Colonic mucosa (tissue), 4 donors: ENCODE results near the gene DNAJC19. TPM values are rescaled to one million over a fixed set of nuclear protein-coding genes. Genes with fewer than 3 reads are reported as not detected.
"Not testable (repeated sequence)": the region's sequence is repeated elsewhere in the genome, so short reads cannot be mapped to it uniquely, and the experiment has no call there.

Source experiments
- DNase-seq: peaks from one replicate; pipeline ENCODE4 v3.0.0-alpha.2; 2020
- H3K27ac ChIP-seq: fragments of 200-600 bp; one replicate; pipeline ENCODE4 v1.8.0; 2021
- H3K27me3 ChIP-seq: fragments of 200-600 bp; one replicate; pipeline ENCODE4 v1.8.0; 2021
- H3K36me3 ChIP-seq: fragments of 200-600 bp; one replicate; pipeline ENCODE4 v1.8.0; 2021
- H3K4me1 ChIP-seq: fragments of 200-600 bp; one replicate; pipeline ENCODE4 v1.8.0; 2021; ENCODE audit warnings: mild to moderate bottlenecking
- H3K4me3 ChIP-seq: fragments of 200-600 bp; one replicate; pipeline ENCODE4 v1.8.0; 2021
- H3K9ac ChIP-seq, 2 donors: one replicate each; pipeline ENCODE4 v1.7.0; 2013; ENCODE audit warnings: control low read depth in 2 of 2, low read depth in 2 of 2, low read length in 2 of 2
- H3K9me3 ChIP-seq: fragments of 200-600 bp; one replicate; pipeline ENCODE4 v1.8.0; 2021
- intact Hi-C: fragments of 100-400 bp; cut with DNase I; formaldehyde crosslinking; loops from one replicate; pipeline ENCODE4 v1.14.1; 2022
- total RNA-seq, 2 donors: library from RNA; stranded (reverse); fragmentation: NEBNext Ultra II Directional in 1 of 2; extraction: Animal tissue kit (Norgen Biotek cat#: 25700) in 1 of 2; gene quantifications; one replicate each; pipeline ENCODE4 v1.2.1, GENCODE V29; 2021
- TF ChIP-seq, protein P1 (sequence below): fragments of 200-600 bp; IDR thresholded peaks from one replicate; pipeline ENCODE4 v1.8.0; 2022; ENCODE audit warnings: antibody characterized with exemption, mild to moderate bottlenecking
- donor health status: healthy.
- donor health status: DM: no; HTN: no; CAD: no.
- donor health status: DM: no; HTN: no; CAD: no.

DNAJC19 gene
- total RNA-seq, 2 donors from 2014 or later: 38.0 to 46.7 TPM

DNA sequence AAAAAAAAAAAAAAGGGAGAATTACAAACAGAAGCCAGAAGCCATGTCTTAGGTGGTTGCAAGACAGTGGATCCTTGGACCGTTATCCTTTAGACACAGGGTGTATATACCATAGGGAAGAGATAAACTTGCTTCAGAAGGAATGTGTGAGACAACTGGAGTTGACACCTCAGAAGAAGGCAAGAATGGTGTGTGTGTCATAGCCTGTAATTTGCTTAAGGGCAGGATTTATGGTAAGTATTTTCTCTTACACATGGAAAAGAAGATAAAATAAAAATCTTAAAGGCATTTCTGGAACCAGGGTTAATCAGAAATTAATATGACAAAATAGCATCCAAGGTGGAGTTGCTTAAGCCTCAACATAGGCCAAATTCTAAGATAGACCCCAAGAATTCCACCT, 19.3 kb upstream of the DNAJC19 start:
- no peak overlapping the region for H3K9ac ChIP-seq
- H3K27ac ChIP-seq: no peak overlapping the region
- intact Hi-C loops: no loop called here
- no peaks in the 10 kb centered on the region for H3K4me1 ChIP-seq
- no peak overlapping the region for H3K4me3 ChIP-seq
- H3K36me3 ChIP-seq: no peaks in the 10 kb centered on the region
- TF ChIP-seq, protein P1, sequence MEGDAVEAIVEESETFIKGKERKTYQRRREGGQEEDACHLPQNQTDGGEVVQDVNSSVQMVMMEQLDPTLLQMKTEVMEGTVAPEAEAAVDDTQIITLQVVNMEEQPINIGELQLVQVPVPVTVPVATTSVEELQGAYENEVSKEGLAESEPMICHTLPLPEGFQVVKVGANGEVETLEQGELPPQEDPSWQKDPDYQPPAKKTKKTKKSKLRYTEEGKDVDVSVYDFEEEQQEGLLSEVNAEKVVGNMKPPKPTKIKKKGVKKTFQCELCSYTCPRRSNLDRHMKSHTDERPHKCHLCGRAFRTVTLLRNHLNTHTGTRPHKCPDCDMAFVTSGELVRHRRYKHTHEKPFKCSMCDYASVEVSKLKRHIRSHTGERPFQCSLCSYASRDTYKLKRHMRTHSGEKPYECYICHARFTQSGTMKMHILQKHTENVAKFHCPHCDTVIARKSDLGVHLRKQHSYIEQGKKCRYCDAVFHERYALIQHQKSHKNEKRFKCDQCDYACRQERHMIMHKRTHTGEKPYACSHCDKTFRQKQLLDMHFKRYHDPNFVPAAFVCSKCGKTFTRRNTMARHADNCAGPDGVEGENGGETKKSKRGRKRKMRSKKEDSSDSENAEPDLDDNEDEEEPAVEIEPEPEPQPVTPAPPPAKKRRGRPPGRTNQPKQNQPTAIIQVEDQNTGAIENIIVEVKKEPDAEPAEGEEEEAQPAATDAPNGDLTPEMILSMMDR: no peak
- DNase-seq: no peak
- no peaks in the 10 kb centered on the region for H3K27me3 ChIP-seq
- no peaks in the 10 kb centered on the region for H3K9me3 ChIP-seq

DNA sequence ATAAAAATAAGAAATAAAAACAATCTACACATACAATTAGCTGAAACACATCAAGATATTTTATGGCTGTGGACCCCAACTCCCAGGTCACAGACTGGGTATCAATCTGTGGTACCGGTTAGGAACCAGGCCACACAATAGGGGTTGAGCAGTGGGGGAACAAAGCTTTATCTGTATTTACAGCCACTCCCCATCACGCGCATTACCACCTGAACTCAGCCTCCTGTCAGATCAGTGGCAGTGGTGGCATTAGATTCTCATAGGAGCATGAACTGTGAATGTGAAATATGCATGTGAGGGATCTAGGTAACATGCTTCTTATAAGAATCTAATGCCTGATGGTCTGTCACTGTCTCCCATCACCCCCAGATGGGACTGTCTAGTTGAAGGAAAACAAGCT, 17.7 kb upstream of the DNAJC19 start:
- TF ChIP-seq, protein P1: no peak
- Histone ChIP-seq H3K27ac (no peak overlapping the region), H3K9me3 (no peaks in the 10 kb centered on the region), H3K4me3 (no peak overlapping the region), H3K9ac (no peak overlapping the region), H3K27me3 (no peaks in the 10 kb centered on the region), H3K36me3 (no peaks in the 10 kb centered on the region), H3K4me1 (no peaks in the 10 kb centered on the region)
- DNase-seq: no peak
- intact Hi-C loops: no loop called here

DNA sequence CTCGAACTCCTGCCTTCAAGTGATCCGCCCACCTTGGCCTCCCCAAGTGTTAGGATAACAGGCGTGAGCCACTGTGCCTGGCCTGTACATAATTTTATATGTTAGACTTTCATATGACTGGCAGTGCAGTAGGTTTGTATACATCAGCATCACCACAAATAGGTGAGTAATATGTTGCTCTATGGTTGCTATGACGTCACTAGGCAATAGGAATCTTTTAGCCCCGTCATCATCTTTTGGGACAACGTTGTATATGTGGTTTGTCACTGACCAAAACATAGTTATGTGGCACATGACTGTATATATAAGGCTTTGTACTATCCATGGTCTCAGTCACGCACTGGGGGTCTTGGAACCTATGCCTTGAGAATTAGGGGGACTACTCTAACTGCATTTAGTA, 17.0 kb upstream of the DNAJC19 start:
- intact Hi-C loops: no loop called here
- TF ChIP-seq, protein P1: no peak

DNA sequence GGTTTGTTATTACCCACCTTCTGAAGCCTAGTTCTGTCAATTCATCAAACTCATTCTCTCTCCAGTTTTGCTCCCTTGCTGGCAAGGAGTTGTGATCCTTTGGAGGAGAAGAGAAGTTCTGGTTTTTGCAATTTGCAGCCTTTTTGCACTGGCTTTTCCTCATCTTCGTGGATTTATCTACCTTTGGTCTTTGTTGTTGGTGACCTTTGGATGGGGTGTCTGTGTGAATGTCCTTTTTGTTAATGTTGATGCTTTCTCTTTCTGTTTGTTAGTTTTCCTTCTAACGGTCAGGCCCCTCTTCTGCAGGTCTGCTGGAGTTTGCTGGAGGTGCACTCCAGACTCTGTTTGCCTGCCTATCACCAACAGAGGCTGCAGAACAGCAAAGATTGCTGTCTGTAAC, 13.9 kb upstream of the DNAJC19 start:
- intact Hi-C loops, H3K4me1 ChIP-seq, H3K36me3 ChIP-seq, H3K27me3 ChIP-seq, DNase-seq, H3K9ac ChIP-seq, H3K4me3 ChIP-seq, H3K9me3 ChIP-seq, H3K27ac ChIP-seq: not testable (repeated sequence)

More for the DNA sequence above, 17.0 kb upstream of the DNAJC19 start:
- Histone ChIP-seq H3K27ac (no peak overlapping the region), H3K36me3 (no peaks in the 10 kb centered on the region), H3K27me3 (no peaks in the 10 kb centered on the region), H3K4me1 (no peaks in the 10 kb centered on the region), H3K9ac (no peak overlapping the region), H3K4me3 (no peak overlapping the region), H3K9me3 (no peaks in the 10 kb centered on the region)
- DNase-seq: no peak

DNA sequence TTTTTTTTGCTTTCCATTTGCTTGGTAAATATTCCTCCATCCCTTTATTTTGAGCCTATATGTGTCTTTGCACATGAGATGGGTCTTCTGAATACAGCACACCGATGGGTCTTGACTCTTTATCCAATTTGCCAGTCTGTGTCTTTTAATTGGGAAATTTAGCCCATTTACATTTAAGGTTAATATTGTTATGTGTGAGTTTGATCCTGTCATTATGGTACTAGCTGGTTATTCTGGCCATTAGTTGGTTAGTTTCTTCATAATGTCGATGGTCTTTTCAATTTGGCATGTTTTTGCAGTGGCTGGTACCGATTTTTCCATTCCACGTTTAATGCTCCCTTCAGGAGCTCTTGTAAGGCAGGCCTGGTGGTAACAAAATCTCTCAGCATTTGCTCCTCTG, 12.8 kb upstream of the DNAJC19 start:
- H3K4me3 ChIP-seq, H3K27ac ChIP-seq, H3K36me3 ChIP-seq, H3K4me1 ChIP-seq, H3K9me3 ChIP-seq, DNase-seq, H3K9ac ChIP-seq, intact Hi-C loops, H3K27me3 ChIP-seq: not testable (repeated sequence)

DNA sequence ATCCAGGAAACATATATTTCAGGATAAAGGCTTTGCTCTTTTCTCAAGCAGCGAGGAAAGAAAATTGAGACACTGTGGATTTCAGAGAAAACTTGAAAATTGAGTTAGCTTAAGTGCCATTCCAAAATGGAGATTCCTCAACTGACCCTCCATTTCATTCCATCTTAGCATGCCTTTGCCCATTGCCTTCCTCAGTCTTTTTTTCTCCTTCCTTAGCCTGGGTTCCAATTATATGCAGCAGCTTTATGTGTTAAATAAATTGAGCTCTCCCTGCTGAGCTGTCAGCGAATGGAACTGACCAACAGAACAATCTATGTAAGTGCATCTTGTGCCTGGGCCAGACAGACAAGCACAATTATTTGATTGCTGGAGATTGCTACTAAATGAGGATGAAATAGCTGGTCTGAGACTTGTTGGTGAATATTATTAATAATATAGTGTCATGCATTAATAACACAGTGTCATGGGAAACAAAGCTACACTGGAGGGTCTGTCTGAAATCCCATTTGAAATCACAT, 6.9 kb upstream of the DNAJC19 start:
- H3K36me3 ChIP-seq: no peaks in the 10 kb centered on the region
- no peaks in the 10 kb centered on the region for H3K4me1 ChIP-seq
- no peak for DNase-seq
- no peak overlapping the region for H3K27ac ChIP-seq
- H3K27me3 ChIP-seq: no peaks in the 10 kb centered on the region
- TF ChIP-seq, protein P1: no peak
- no peak overlapping the region for H3K9ac ChIP-seq
- no peaks in the 10 kb centered on the region for H3K9me3 ChIP-seq
- intact Hi-C loops: loop anchor here (10.0 kb wide), 1 partner anchor 72 kb away; no protein-coding TSS in a partner anchor
- H3K4me3 ChIP-seq: no peak overlapping the region
